Stimulated activated CD4-positive, alpha-beta T cell treated with anti-CD3 and anti-CD28 coated beads, Interleukin-4, amount 100 ng/mL, for 48 hours (primary cell): ENCODE results near the gene LILRB2.
"Not testable (repeated sequence)": the region's sequence is repeated elsewhere in the genome, so short reads cannot be mapped to it uniquely, and the experiment has no call there.

ENCODE experiments used
- DNase-seq, 2 donors: peaks; one replicate each; pipeline ENCODE4 v3.0.0-alpha.2; 2020; ENCODE audit warnings: low read depth in 2 of 2

The LILRB2 gene

GRCh38 chr19:54242234-54242633 is 38.7 kb downstream of the LILRB2 start:
- DNase-seq, result not testable (repeated sequence)

- DNase-seq, result not testable (repeated sequence)
Observed at GRCh38 chr19:54240372-54241336, 40.3 kb downstream of the LILRB2 start.

- DNase-seq, result not testable (repeated sequence)
Observed at GRCh38 chr19:54239491-54240371, 41.2 kb downstream of the LILRB2 start.

DNA sequence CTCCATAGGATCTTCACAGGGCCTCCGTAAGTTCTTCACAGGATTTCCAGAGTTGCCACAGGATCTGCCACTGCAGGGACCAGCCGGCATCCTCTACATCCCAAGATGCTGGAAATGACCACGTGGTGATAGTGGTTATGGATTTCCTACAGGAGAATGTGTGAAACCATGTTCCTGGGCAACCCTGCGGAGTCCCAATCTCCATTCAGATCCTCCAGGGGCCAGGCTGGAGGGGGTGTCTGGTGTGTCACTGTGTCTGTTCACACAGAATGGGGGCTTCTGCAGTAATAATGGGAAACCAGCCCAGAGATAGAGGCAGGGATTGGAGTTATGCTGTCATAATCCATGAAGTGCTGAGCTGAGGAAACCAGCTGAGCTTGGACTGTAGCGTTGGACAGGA is 47.0 kb downstream of the LILRB2 start:
- DNase-seq, result no peak

- DNase-seq, result peak; percentile 87 to 88
Observed at GRCh38 chr19:54231077-54231931, 49.6 kb downstream of the LILRB2 start.

- no peak for DNase-seq
Observed at GRCh38 chr19:54230031-54230430, 50.9 kb downstream of the LILRB2 start.

DNA sequence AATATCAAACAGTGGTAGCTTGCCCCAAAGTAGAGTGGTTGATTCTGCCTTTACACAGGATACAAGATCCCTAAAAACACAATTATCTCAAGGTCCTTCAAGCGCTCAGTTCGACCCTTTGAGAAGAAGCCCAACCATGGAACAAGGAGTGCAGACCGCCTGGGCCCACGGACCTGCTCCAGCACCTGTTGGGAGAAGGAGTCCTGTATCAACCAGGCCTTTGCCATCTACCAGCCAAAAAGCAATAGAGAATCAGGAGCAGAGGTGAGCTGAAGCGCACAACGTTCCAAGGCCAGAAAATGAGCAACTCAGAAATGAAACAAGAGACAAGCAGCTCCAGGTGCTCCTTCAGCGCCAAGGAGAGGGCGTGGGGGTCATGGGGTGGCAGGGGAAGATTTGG is 51.8 kb downstream of the LILRB2 start:
- DNase-seq, result no peak

DNA sequence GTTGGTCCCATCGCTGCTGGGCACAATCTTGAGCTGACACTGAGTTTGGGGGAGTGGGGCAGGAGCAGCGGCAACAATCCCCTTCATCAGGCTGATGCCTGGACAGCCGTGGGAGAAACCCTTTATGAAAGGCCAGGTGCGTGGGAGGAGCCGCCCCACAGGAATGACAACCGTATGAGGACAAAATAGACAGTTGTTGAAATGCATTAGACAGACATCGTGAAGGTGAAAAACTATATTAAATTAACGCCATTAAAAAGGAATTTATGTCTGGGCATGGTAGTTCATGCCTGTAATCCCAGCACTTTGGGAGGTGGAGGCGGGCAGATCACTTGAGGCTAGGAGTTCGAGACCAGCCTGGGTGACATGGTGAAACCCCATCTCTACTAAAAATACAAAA is 56.3 kb downstream of the LILRB2 start:
- DNase-seq, result not testable (repeated sequence)

DNA sequence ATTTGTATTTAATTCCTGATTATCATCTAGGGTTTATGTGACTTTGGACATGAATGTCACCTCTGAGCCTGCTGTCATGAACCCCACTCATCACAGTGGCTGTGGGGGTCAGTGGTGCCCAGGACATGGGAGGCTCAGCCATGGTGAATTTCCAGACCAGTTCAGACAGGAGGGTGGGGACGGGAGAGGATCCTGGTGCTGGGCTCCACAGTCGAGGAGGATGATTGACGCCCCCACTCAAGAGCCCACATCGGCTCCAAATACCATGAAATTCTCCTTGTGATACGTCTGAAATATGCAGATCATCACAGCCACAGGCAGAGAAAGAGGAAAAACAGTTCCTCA is 57.0 kb downstream of the LILRB2 start:
- not testable (repeated sequence) for DNase-seq
